Right kidney (tissue), 9 donors: ENCODE results near the gene KDR.

Source experiments
- DNase-seq: peaks from one replicate; pipeline ENCODE4 v3.0.0-alpha.2; 2016
- long read RNA-seq, 8 donors: transcript quantifications; one replicate each; lab custom pipeline, GENCODE V29; 2026

KDR gene
- long read RNA-seq, donor 1, full-length matches to known transcripts = 6 of 6 reads
- long read RNA-seq, donor 1, partial matches to known transcripts = 0 of 6 reads
- long read RNA-seq, donor 1, other reads (novel, unspliced or antisense) = 0 of 6 reads
- long read RNA-seq, donor 2, full-length matches to known transcripts = 2 of 2 reads
- long read RNA-seq, donor 2, partial matches to known transcripts = 0 of 2 reads
- long read RNA-seq, donor 2, other reads (novel, unspliced or antisense) = 0 of 2 reads
- long read RNA-seq, donor 3, full-length matches to known transcripts = 1 of 1 reads
- long read RNA-seq, donor 3, partial matches to known transcripts = 0 of 1 reads
- long read RNA-seq, donor 3, other reads (novel, unspliced or antisense) = 0 of 1 reads
- long read RNA-seq, donor 4, partial matches to known transcripts = 5 of 5 reads
- long read RNA-seq, donor 4, other reads (novel, unspliced or antisense) = 0 of 5 reads
- long read RNA-seq, donor 5, full-length matches to known transcripts = 1 of 1 reads
- long read RNA-seq, donor 5, partial matches to known transcripts = 0 of 1 reads
- long read RNA-seq, donor 5, other reads (novel, unspliced or antisense) = 0 of 1 reads
- long read RNA-seq, donor 6 = 0 reads
- long read RNA-seq, donor 7, full-length matches to known transcripts = 2 of 7 reads
- long read RNA-seq, donor 7, partial matches to known transcripts = 5 of 7 reads
- long read RNA-seq, donor 7, other reads (novel, unspliced or antisense) = 0 of 7 reads
- long read RNA-seq, donor 8 = 0 reads

DNA sequence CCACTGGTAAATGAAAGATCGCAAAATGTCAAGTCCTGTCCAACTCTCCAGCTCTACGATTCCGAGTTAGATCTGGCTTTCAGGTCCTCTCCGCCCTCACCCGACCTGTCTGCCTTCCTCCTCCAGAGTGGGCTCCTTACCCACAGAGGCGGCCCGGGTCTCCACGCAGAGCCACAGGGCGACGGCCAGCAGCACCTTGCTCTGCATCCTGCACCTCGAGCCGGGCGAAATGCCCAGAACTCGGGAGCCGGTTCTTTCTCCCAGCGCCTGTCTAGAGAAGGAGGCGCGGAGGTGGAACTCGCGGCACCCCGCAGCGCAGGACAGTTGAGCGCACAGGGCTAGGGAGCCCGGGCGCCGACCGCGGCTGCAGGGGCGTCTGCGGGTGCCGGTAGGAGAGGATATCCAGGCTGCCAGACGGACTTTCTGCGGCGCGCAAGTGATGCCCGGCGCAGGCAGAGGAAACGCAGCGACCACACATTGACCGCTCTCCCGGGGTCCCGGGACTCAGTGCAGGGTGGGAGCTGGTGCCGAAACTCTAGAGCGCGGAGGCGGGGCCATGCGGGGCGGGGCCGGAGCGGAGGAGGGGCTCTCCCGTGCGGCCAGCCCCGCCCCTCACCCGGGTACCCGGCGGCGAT, at the start of gene KDR:
KDR (minus strand) TSS at position 509 of the 635 bp plus-strand sequence; CDS start at position 207, 302 bp downstream.
- DNase-seq = peak; percentile 67

DNA sequence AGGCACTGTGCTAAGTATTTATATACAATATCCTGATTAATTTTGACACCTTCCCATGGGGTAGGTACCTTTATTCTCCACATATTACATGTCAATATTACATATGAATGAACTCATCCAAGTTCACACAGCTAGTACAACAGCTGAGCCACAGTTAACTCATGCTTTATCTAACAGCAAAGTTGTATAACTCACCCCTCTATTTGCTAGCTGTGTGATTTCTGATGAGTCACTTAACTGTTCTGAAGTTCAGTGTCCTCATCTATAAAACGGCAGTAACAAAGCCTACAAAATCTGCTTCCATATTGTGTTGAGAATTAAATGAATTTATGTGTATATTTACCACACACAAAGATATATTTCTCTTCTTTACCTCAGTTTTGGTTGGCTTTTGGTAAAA, 48.2 kb upstream of the KDR start:
- no peak for DNase-seq

DNA sequence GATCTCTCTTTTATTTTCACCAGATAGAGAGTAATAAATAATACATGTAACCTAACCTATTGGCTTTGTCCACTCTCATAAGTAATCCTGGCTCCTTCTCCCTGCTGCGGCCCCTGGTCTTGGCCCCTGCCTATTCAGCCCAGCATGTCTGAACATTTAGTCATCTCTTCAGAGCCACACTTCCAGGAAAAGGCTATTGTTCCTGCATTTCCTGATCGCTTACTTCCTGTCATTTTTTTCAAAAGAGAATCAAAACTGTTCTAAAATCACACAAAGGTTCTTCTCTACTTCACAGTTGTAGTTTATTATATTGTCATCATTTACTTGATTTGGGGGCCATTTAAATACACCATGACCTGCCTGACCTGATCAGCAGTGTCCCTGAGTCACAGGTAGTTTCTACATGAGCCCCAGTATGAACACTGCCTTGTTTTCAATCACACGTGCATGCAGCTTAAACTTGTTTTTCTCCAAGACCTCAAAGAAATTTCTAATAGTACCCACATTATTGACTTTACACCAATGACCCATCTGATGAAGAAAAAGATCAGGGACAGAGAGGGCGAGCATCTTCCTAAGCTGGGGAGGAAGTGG, 47.4 kb upstream of the KDR start:
- DNase-seq = no peak

DNA sequence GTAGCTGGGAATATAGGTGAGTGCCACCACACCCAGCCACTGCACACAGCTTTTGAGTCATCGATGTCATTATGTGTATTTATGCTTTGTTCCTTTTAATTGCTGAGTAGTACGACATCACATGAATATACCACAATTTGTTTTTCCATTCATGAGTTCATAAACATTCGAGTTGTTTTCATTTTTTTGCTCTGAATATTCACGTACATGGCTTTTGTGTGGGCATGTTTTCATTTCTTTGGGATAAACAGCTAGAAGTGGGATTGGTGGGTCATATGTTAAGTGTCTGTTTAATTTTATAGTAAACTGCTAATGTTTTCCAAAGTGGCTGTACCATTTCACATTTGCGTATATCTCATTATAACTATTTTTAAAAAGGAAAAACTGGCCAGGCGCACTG, 45.1 kb upstream of the KDR start:
- no peak for DNase-seq

DNA sequence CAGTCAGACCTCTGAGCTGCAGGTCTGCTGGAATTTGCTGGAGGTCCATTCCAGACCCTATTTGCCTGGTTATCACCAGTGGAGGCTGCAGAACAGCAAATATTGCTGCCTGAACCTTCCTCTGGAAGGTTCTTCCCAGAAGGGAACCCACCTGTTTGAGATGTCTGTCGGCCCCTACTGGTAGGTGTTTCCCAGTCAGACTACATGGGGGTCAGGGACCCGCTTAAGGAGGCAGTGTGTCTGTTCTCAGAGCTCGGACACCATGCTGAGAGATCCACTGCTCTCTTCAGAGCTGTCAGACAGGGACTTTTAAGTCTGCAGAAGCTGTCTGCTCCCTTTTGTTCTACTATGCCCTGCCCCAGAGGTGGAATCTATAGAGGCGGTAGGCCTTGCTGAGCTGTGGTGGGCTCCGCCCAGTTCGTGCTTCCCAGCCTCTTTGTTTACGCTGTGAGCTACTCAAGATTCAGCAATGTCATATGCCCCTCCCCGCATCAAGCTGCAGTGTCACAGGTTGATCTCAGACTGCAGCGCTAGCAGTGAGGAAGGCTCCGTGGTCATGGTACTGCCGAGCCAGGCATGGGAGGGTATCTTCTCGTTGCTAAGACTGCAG, 44.1 kb upstream of the KDR start:
- no peak for DNase-seq

DNA sequence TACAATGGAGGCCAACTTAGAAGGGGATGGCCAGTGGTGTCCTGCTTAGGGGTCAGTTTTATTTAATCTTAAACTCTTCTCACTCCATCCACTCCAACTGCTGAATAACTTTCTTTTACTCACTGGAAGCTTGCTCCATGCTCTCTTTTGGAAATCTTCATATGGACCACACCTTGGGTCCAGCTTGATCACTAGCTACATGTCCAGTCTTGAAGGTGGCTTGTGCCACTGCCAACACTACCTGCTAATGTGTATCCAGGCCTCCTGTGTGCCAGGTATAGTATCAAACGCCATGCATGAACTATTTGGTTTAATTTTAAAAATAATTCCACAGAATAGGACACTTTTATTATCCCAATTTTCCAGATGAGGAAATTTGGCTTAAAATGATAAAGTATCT, 37.0 kb upstream of the KDR start:
- no peak for DNase-seq

DNA sequence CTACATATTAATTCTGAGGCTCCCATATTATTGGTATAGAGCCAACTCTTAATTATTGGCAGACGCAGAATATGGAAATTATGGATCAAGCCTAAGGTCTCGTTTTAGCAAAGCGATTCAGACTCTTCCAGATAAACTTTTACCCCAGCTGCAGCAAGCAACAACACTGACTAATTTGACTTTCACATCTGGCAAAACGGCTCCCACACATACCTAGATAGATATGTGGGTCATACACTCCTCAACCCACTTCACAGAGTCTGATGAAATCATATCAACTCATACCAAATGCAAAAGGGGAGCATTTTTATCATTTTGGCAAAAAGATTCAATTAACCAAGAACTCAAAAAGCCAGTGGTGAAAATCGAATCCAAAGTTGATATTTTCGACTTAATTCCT, 36.3 kb upstream of the KDR start:
- DNase-seq = no peak

DNA sequence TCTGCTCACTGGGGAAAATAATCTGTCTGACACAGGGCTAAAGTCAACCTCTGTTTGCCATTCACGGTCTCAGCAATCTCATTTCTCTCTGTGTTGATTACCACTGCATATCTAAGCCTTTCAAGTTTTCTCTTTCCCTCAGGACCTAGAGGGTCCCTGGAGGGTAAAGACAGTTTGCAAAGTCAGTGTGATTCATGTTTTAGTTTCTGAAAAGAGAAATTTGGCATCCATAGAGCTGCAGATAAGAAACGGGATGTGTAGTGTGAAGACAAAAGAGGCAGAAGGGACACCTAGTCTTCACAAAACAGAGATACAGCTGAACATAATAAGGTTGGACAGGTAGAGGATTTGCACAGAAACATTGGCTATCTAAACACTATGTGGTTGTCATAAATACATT, 34.5 kb upstream of the KDR start:
- DNase-seq = no peak

DNA sequence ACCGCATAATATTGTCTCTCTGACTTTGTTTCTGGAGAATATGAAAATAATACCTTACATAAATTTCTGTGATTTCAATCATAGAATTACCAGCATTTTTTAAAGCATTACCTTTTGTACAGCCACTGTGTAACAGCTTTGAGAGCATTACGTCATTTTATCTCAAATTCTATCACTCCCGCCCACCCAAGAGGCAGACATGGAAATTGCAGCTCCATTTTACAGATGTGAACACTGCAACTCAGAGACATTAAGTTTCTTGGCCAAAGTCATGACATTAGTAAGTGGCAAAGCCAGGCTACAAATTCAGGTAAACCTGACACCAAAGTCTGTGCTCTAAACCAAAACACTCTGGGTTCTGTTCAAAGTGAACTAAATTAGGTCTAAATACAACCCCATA, 33.6 kb upstream of the KDR start:
- no peak for DNase-seq

DNA sequence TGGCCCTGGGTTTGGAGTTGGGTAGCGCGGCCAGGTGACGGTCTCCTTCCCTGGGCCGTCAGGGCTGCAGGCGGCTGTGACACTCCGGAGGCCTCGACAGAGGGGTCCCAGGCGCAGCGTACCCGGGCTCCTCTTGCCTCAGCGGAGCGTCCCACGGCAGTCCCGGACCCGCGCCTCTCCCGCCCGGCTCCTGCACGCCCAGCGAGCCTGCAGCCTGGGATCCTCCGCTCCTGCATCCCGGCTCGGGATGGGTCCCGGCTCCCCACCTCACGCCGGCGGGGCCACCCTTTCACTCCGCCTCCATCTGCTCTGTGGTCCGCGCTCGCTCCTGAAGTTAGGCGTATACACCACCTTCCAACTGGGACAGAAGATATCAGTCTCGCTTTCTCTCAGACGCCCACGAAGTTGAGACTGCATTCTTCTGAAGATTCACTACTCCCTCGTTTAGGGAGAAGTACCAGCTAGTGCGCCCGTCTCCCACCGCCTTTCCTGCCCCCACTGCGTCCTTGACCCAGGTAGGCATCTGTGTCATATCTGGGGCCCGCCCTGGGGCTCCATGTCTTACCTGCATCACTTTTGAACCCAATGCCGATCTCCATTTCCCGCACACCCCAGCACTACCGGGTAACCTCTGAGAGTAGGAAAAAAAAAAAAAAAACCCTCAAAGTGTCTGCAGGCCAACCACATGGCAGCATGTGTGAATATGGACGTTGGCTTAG, 32.3 kb upstream of the KDR start:
- no peak for DNase-seq

DNA sequence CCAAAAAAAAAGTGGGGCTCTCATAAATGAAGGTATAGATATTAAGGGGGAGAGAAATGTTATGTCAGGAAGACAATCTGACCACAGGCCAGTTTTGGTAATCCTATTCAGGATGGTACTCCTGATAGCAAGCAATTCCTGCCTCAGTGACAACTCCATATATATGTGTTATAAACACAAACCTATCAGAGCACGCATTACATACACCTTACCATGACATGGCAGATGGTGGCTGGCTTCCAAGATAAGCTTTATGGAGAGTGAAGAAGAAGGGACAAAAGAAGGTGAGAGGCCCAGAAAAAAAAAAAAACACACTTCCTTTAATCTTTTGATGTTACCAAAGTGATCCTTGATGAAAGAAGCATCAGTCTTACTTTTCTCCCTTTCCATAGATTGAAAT, 29.5 kb upstream of the KDR start:
- DNase-seq = no peak

DNA sequence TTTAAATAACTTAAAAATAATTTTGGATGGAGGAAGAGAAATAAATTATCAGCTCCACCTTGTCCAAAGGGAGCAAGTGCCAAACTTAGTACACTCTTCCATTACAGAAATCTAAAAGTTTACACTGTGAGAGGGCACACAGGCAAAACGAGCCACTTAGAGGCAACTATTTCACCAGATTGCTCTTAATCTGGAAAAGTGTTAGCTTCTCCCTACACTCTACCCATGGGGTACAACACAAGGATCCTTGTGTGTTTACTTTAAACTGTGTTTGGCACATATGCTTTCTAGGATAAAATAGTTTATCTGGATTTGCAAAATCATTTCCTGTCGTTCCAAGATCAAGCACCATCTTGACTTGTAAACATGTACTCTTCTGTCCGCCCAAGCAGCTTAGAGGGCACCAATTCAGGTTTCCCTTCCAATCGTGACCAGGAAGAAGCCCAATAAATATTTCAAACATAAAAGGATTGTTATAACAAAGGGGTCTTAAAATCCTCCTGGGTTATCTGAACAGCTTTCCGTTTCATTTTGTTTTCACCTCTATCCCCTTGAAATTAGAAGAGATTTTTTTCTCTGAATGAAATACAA, 29.0 kb upstream of the KDR start:
- no peak for DNase-seq

DNA sequence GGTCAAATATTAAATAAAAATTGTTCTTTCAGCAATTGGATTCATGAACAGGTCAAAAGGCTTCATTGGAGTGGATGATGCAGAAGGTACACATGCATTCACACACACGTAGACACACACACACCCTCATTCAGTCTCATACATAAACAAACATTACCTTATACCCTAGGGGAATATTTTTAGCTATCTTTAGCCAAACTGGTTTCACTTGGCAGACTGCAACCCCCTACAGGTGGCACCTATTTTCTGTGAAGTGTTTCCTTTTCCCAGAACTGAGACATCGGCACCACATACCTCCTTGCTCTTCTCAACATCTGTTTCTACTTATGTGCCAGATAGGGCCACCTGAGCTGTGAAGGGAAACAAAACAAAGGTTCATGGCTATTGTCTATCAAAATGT, 18.5 kb upstream of the KDR start:
- no peak for DNase-seq

DNA sequence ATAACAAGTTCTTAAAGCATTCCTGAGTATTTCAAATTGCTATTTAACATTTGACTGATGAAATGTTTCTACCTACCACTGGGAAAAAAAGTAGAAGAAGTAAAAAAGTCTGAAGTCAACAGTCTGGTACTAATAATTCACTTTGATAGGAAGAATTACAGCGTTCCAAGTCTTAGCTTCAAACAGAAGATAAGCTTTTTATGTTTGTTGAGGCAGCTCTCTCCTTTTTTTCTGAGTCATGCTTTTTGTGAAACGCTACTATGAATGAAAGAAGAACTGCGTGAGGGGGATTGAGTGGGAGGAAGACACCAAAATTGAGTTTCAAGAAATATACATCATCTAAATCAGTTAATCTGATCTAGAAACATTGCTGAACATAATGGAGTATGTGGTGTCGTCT, 13.0 kb upstream of the KDR start:
- no peak for DNase-seq

DNA sequence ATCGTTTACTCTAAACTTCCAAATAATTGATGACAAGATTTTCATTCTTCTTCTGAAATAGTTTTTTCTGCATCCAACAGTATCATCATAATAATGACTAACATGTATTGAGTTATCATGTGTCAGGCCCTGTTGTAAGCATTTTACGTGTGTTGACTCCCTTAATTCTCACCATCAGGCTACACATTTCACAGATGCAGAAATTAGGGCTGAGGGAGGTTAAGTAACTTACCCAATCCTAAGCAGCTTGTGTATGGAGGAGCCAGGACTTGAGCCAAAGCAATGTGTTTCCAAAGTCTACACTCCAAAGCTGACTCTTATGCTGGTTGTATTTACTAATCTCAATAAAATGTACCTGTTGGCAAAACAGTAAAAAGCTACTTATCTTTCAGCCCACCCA, 11.2 kb upstream of the KDR start:
- DNase-seq = no peak

DNA sequence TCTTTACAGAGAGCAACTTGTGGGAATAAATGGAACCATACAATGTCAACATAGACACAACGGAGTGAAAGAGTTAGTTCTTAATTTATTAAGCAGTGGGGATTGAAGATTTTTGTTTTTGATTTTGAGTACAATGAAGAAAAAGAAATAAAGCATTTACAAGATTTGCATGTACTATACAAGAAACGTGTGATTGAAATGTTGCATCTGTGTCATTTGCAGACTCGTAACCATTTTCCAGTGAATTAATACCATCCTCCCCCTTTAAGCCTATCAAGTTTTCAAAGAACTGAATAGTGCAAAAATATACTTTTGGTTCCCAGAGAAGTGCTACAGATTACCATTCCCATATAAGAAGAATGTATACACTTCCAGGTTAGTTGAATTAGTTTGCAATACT, 8.6 kb upstream of the KDR start:
- no peak for DNase-seq

DNA sequence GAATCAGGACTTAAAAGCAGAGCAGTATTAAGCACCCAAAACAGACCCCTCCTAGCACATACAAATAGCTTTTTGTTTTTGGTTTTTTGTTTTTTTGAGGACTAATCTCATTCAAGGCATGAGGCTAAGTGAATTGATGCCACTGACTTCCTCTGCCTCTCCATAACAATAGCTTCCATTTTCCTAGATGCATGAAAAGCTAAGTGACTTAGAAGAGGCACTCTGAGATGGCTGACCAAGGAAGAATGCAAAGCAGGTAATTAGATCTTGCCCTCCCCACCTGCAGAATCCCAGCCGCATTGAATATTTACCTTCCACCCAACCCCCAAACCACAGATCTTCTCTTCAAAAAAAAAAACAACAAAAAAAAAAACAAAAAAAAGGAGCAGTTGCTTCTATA, 7.4 kb upstream of the KDR start:
- DNase-seq = no peak

DNA sequence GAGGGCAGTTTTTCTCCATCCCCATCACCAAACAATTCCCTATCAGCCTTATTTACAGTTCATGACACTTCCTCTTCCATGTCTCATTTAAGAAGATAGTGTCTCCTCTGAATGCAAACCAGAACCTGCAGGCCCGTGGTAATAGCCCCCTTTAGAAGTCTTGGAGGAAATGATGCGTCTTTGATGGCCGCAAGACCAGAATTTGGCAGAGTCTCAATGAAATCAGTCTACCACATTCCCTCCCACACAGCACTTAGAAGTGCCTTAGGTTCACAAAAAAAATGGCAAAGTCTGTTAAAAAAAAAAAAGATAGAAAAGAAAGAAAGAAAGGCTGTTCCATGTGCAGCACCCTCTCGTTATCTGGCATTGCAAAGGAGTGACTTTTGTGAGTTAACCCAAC, 2.1 kb upstream of the KDR start:
- DNase-seq = no peak

DNA sequence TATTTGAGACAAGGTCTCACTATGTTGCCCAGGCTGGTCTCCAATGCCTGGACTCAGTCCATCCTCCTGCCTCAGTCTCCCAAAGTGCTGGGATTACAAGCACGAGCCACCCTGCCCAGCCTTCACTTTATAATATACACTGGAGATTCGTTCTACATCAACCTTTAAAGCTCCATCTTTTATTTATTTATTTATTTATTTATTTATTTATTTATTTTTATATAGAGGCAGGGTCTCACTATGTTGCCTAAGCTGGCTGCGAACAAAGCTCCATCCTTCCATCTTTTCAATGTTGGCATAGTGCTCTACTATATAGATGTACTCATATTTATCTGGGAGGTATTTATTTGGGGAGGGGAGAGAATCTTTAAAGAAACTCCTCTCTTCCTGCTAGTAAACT, 1.7 kb upstream of the KDR start:
- no peak for DNase-seq

DNA sequence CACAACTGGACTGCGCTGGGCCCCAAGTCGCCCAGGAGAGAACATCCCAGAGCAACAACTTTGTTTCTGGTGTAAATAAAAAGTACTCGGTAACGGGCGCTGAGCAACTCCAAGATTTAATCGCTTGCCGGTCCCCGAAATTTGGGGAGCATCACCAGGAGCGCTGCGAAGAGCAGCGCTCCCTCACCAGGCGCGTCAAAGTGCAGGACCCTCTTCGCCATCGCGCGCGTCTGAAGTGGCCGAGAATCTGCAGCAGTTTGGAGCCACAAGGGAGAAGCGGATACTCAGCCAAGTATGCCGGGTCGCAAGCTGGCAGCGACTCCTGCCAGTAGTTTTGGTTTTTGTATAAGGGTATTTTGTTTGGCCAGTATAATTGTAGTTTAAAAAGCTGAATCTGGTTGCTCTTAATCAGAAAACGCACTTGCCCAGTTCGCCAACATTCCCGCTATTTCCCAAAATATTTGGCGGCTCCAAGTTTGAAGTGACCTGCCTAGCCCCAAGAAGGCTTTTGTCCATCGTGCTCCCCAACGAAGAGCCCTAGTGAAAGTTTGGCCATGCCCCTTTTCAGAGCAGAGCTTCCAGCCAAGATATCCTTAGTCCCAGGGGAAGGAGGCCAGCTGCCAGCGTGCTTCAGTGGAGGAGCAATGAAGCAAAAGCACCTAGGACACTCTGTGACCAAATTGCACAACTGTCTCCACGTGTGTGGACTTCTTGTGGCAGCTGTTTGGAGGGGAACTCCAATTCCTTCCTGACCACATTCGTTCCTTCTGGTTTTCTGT, 557 bp upstream of the KDR start:
- DNase-seq = no peak
